WTC11 (cell line): ENCODE measurements around the gene AGAP1.

Experiments
- CREB1 ChIP-seq: sonication (generic); formaldehyde crosslinking; IDR thresholded peaks from 2 replicates; pipeline ENCODE4 v1.8.0; 2023; ENCODE audit warnings: mild to moderate bottlenecking, missing genetic modification reagents
- CTCF ChIP-seq: fragments of 200-600 bp; IDR thresholded peaks from 2 replicates; pipeline ENCODE4 v1.8.0; 2022; ENCODE audit warnings: antibody characterized with exemption
- TF ChIP-seq, protein P1 (sequence below): sonication (generic); formaldehyde crosslinking; IDR thresholded peaks from 2 replicates; pipeline ENCODE4 v1.8.0; 2022; ENCODE audit warnings: mild to moderate bottlenecking, missing genetic modification reagents

GRCh38 chr2:235849489-235849888, 355.6 kb downstream of the AGAP1 start:
- TF ChIP-seq, protein P1, sequence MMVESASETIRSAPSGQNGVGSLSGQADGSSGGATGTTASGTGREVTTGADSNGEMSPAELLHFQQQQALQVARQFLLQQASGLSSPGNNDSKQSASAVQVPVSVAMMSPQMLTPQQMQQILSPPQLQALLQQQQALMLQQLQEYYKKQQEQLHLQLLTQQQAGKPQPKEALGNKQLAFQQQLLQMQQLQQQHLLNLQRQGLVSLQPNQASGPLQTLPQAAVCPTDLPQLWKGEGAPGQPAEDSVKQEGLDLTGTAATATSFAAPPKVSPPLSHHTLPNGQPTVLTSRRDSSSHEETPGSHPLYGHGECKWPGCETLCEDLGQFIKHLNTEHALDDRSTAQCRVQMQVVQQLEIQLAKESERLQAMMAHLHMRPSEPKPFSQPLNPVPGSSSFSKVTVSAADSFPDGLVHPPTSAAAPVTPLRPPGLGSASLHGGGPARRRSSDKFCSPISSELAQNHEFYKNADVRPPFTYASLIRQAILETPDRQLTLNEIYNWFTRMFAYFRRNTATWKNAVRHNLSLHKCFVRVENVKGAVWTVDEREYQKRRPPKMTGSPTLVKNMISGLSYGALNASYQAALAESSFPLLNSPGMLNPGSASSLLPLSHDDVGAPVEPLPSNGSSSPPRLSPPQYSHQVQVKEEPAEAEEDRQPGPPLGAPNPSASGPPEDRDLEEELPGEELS (CRISPR knock-in tag), result no peak
- TF ChIP-seq CTCF (no peak), CREB1 (CRISPR knock-in tag) (no peak)
